Measurements from ENCODE around the gene ADAMTS5. TPM values are rescaled to one million over a fixed set of nuclear protein-coding genes. Genes with fewer than 3 reads are reported as not detected.

Gene ADAMTS5
- total and polyA plus RNA-seq, 9 of the 15 experiments (the other 6 are each of a cell fraction or from before 2014, with no cell fraction given): not detected

DNA sequence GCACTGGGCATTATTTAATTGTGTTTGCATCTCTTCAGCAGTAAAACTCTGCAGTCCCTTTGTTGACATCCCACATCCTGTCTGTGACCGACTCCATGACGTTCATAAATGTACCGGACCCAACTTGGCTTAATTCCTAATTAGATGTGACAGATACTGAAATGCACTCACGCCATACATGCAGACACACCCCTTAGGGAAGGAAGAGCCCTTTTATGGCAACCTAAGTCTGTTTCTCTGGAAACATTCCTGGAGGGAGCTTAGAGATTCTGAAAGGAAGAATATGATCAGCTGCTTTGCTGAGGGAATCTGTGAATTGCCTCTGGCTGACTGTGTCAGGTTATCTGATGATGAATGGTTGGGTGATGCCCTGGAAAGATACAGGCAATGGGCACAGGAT is 33.4 kb downstream of the ADAMTS5 start:
- no peaks in the 10 kb centered on the region for H3K36me3 ChIP-seq (ENCODE audit: control insufficient read depth, insufficient read depth, low read length)
- POLR2A ChIA-PET: no interaction called here
- H3K4me1 ChIP-seq (replicated peaks in 1 of 2; ENCODE audit: control insufficient read depth in 2 of 2, insufficient read depth in 2 of 2, low read length in 2 of 2): no peaks in the 10 kb centered on the region
- no peak overlapping the region for H3K4me2 ChIP-seq (ENCODE audit: insufficient read depth, low read length)
- intact Hi-C loops (cut with micrococcal nuclease): no loop called here
- H3K79me2 ChIP-seq (ENCODE audit: control insufficient read depth, insufficient read depth, low read length): no peaks in the 10 kb centered on the region
- H3K27ac ChIP-seq (ENCODE audit: extremely low read depth, low read depth, low read length): no peak overlapping the region
- H4K20me1 ChIP-seq (replicated peaks; ENCODE audit: control insufficient read depth, insufficient read depth, low read length): no peaks in the 10 kb centered on the region
- H2AFZ ChIP-seq (ENCODE audit: low read depth, low read length): no peak overlapping the region
- no peak for TF ChIP-seq CHCHD3 (CRISPR knock-in tag; IDR thresholded peaks at IDR 0.05)
- no peak for TF ChIP-seq HNRNPH1 (optimal IDR thresholded peaks at IDR 0.05; ENCODE audit: low read depth, low read length)
- no peak for TF ChIP-seq MTA3 (IDR thresholded peaks at IDR 0.05; ENCODE audit: borderline replicate concordance)
- TF ChIP-seq LCOR (CRISPR knock-in tag; IDR thresholded peaks at IDR 0.05): no peak
- TF ChIP-seq SIRT6 (IDR thresholded peaks at IDR 0.05; ENCODE audit: low read depth, low read length): no peak
- no peak for TF ChIP-seq CCAR2 (IDR thresholded peaks at IDR 0.05; ENCODE audit: low read depth, low read length)
- no peak for TF ChIP-seq BCOR (IDR thresholded peaks at IDR 0.05)
- TF ChIP-seq ZNF12 (CRISPR knock-in tag; IDR thresholded peaks at IDR 0.05): no peak
- TF ChIP-seq XRCC4 (IDR thresholded peaks at IDR 0.05; ENCODE audit: extremely low read depth, insufficient read depth, insufficient read length): no peak
- in situ Hi-C loops (cut with MboI): no loop called here
- CTCF ChIA-PET (ENCODE audit: low intra/inter-chr PET ratio): no interaction called here
- ATAC-seq (no peak), FAIRE-seq (no peak), DNase-seq (ENCODE audit: extremely low read depth in 1 of 4, low spot score in 3 of 4) (no peak)
- no peak overlapping the region for H3K4me3 ChIP-seq
- H3K9ac ChIP-seq (ENCODE audit: insufficient read depth in 1 of 2, low read depth in 2 of 2, low read length in 2 of 2): no peak overlapping the region
- H3K9me3 ChIP-seq (replicated peaks; ENCODE audit: control insufficient read depth, insufficient read depth, low read depth, low read length): 0 out of 2 replicates have a peak, but pooled peaks cover 2% of the 10 kb centered on the region
- no TSS peak for BruUV-seq (replicated peaks)
- H3K27me3 ChIP-seq (ENCODE audit: control insufficient read depth in 2 of 2, insufficient read depth in 2 of 2, low read length in 2 of 2): no peaks in the 10 kb centered on the region
- no peaks in the 10 kb centered on the region for H3K9me1 ChIP-seq (ENCODE audit: control insufficient read depth, insufficient read depth, low read length)
- 5% methylated on average over 4 of the region's 4 CpGs for WGBS (ENCODE audit: insufficient coverage, low coverage, missing lambda C conversion rate)

Measured in K562 (cell line).